Stimulated activated CD8-positive, alpha-beta memory T cell treated with anti-CD3 and anti-CD28 coated beads, Interleukin-15, amount 100 ng/mL, for 24 hours (primary cell): ENCODE measurements around the gene C4A.
"Not testable (repeated sequence)": the region's sequence is repeated elsewhere in the genome, so short reads cannot be mapped to it uniquely, and the experiment has no call there.

Experiments
- DNase-seq: peaks from one replicate; pipeline ENCODE4 v3.0.0-alpha.2; 2020; ENCODE audit warnings: low read depth

Gene C4A

GRCh38 chr6:32035283-32036013 lies 53.6 kb downstream of the C4A start:
- not testable (repeated sequence) for DNase-seq

DNA sequence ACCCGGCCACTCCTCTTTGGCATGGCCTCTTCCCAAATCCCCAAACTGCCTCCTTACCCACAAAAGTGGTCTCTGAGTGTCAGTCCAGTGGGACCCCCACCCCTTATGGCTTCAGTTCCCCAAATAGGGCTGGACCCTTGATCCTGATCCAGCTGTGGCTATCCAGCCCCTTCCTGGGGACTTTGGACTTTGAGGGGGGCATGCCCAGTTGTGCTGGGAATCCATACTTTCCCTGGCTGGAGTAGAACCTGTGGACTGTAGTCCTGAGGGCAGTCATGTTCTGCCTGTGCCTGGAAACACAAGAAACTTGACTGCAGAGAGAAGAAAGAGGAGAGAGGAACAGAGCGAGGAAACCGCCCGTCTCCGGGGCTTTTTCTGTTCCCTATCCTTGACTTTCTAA lies 55.3 kb downstream of the C4A start:
- DNase-seq = not testable (repeated sequence)

- DNase-seq = not testable (repeated sequence)
Measured at GRCh38 chr6:32037598-32038524, 56.0 kb downstream of the C4A start, which contains the start of gene CYP21A2. Gene CYP21A2 (plus strand): TSS chr6:32038415. CDS start chr6:32038423, 8 bp downstream.

DNA sequence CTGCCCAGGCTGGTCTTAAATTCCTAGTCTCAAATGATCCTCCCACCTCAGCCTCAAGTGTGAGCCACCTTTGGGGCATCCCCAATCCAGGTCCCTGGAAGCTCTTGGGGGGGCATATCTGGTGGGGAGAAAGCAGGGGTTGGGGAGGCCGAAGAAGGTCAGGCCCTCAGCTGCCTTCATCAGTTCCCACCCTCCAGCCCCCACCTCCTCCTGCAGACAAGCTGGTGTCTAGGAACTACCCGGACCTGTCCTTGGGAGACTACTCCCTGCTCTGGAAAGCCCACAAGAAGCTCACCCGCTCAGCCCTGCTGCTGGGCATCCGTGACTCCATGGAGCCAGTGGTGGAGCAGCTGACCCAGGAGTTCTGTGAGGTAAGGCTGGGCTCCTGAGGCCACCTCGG lies 57.0 kb downstream of the C4A start:
- DNase-seq = not testable (repeated sequence)

- not testable (repeated sequence) for DNase-seq
Measured at GRCh38 chr6:32039321-32040274, 57.7 kb downstream of the C4A start.

- DNase-seq = not testable (repeated sequence)
Measured at GRCh38 chr6:32040299-32041049, 58.6 kb downstream of the C4A start.

DNA sequence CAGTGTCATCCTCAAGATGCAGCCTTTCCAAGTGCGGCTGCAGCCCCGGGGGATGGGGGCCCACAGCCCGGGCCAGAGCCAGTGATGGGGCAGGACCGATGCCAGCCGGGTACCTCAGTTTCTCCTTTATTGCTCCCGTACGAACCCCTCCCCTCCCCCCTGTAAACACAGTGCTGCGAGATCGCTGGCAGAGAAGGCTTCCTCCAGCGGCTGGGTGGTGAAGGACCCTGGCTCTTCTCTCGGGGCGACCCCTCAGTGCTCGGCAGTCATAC lies 59.1 kb downstream of the C4A start:
- DNase-seq = not testable (repeated sequence)

DNA sequence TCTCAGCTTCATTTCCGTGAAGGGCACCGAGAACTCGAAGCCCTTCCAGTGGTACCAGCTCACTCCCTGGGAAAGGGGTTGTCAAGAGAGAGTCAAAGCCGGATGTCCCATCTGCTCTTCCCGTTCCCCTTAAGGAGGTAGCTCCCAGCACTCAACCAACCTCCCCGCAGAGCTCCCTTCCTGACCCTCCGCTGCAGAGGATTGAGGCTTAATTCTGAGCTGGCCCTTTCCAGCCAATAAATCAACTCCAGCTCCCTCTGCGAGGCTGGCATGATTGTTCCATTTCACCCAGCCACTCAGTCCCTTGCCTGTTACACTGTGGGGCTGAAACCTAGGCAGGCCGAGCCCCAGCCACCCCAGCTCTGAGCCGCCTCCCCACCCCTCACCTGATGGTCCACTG lies 59.5 kb downstream of the C4A start:
- not testable (repeated sequence) for DNase-seq

- not testable (repeated sequence) for DNase-seq
Measured at GRCh38 chr6:32042276-32042675, 60.4 kb downstream of the C4A start.

GRCh38 chr6:32043589-32044380 lies 61.9 kb downstream of the C4A start:
- DNase-seq = not testable (repeated sequence)

- not testable (repeated sequence) for DNase-seq
Measured at GRCh38 chr6:32044916-32045315, 63.1 kb downstream of the C4A start.

DNA sequence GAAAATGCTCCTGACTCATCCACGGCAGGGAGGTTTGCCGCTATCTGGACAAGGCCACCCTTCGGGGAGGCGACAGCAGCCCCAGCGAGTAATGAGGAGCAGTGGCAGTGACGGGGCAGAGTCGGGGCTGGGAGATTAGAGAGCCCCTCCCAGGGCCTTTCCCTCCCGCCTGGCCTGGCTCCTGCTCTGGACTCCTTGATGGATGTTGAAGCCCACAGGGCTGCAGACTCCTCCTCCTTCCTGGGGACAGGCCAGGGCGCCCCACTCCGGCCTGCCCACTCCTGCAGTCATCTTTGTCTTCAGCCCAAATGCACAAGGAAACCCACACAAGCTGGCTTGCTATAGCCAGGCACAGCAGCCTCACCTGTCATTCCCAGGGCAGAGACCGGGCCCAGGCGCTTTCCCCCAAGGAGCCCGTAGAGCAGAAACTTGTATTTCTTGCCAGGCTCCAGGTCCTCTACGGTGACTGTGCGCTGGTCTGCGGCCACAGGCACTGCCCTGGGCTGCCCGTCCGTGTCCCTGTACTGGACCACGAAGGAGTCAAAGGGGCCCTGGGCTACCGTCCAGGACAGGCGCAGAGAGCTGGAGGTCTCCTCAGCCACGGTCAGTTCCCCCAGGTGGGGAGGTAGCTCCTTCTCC lies 64.1 kb downstream of the C4A start:
- no peak for DNase-seq

- DNase-seq = no peak
Measured at GRCh38 chr6:32046450-32047083, 64.7 kb downstream of the C4A start.

- DNase-seq = no peak
Measured at GRCh38 chr6:32047084-32047478, 65.2 kb downstream of the C4A start.

DNA sequence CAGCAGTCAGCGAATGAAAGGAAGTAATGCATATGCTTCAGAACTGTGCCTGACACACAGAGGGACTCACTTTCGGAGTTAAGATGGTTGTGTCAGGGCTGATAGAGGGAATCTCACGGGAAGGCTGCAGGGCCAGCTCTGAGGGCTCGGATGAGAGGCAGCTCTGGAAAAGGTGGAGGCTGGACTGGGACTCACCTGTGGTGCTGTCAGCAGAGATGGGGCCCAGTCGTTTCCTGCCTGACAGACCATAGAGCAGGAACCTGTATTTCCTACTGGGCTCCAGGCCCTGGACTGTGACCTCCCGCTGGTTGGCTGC lies 65.6 kb downstream of the C4A start:
- no peak for DNase-seq

- peak; percentile 64 for DNase-seq
Measured at GRCh38 chr6:32047855-32048766, 66.3 kb downstream of the C4A start.

- DNase-seq = not testable (repeated sequence)
Measured at GRCh38 chr6:32049149-32049548, 67.3 kb downstream of the C4A start.

- not testable (repeated sequence) for DNase-seq
Measured at GRCh38 chr6:32049736-32050135, 67.9 kb downstream of the C4A start.

GRCh38 chr6:32050562-32050961 lies 68.7 kb downstream of the C4A start:
- DNase-seq = no peak
